Measurements from ENCODE around the gene FAM89B. TPM values are rescaled to one million over a fixed set of nuclear protein-coding genes. Genes with fewer than 3 reads are reported as not detected.

The FAM89B gene
- polyA plus RNA-seq, 1 donor, result 37.3 TPM

GRCh38 chr11:65573391-65574079 is 1.2 kb downstream of the FAM89B start:
- DNase-seq (ENCODE audit: low read depth), result no peak

- DNase-seq (ENCODE audit: low read depth), result peak; percentile 77
These were observed 1.9 kb downstream of the FAM89B start for GRCh38 chr11:65574109-65574810.

GRCh38 chr11:65574811-65575567 is 2.7 kb downstream of the FAM89B start:
- DNase-seq (ENCODE audit: low read depth), result no peak

- no peak for DNase-seq (ENCODE audit: low read depth)
These were observed 3.4 kb downstream of the FAM89B start, which contains the start of gene EHBP1L1 for GRCh38 chr11:65575568-65576231. EHBP1L1 (plus strand) TSS chr11:65576053; CDS start chr11:65576303, 250 bp downstream.

GRCh38 chr11:65576232-65576866 is 4.0 kb downstream of the FAM89B start:
- DNase-seq (ENCODE audit: low read depth), result no peak

- DNase-seq (ENCODE audit: low read depth), result no peak
These were observed 4.8 kb downstream of the FAM89B start for GRCh38 chr11:65576867-65577755.

- no peak for DNase-seq (ENCODE audit: low read depth)
These were observed 5.4 kb downstream of the FAM89B start for GRCh38 chr11:65577756-65578109.

- DNase-seq (ENCODE audit: low read depth), result no peak
These were observed 5.8 kb downstream of the FAM89B start for GRCh38 chr11:65578134-65578533.

- no peak for DNase-seq (ENCODE audit: low read depth)
These were observed 6.3 kb downstream of the FAM89B start for GRCh38 chr11:65578667-65579066.

GRCh38 chr11:65579291-65579690 is 7.0 kb downstream of the FAM89B start:
- DNase-seq (ENCODE audit: low read depth), result no peak

GRCh38 chr11:65580031-65580692 is 7.8 kb downstream of the FAM89B start:
- no peak for DNase-seq (ENCODE audit: low read depth)

GRCh38 chr11:65580756-65581155 is 8.4 kb downstream of the FAM89B start:
- no peak for DNase-seq (ENCODE audit: low read depth)

GRCh38 chr11:65581928-65582327 is 9.6 kb downstream of the FAM89B start:
- DNase-seq (ENCODE audit: low read depth), result no peak

- no peak for DNase-seq (ENCODE audit: low read depth)
These were observed 11.3 kb downstream of the FAM89B start for GRCh38 chr11:65583589-65583988.

GRCh38 chr11:65584106-65584505 is 11.8 kb downstream of the FAM89B start:
- no peak for DNase-seq (ENCODE audit: low read depth)

- DNase-seq (ENCODE audit: low read depth), result no peak
These were observed 12.4 kb downstream of the FAM89B start for GRCh38 chr11:65584723-65585171.

- no peak for DNase-seq (ENCODE audit: low read depth)
These were observed 13.3 kb downstream of the FAM89B start for GRCh38 chr11:65585396-65586246.

GRCh38 chr11:65586247-65586630 is 13.9 kb downstream of the FAM89B start:
- DNase-seq (ENCODE audit: low read depth), result no peak

GRCh38 chr11:65586676-65587075 is 14.3 kb downstream of the FAM89B start:
- no peak for DNase-seq (ENCODE audit: low read depth)

All from forelimb muscle (tissue), 1 donor.